Astrocyte (in vitro differentiated cells and primary cell): ENCODE results near the gene HMCN2. TPM values are rescaled to one million over a fixed set of nuclear protein-coding genes. Genes with fewer than 3 reads are reported as not detected.

Experiments
- DNase-seq: peaks from one replicate; pipeline ENCODE4 v3.0.0-alpha.2; 2010; ENCODE audit warnings: low read depth
- FAIRE-seq: peaks from 2 replicates; lab custom pipeline; 2011; peaks lifted over from hg19 to GRCh38; lab: Jason Lieb, UNC
- H2AFZ ChIP-seq: 2 replicates; pipeline ENCODE4 v1.6.0; 2012; ENCODE audit warnings: low read depth, low read length, inconsistent platforms
- H3K27ac ChIP-seq: 2 replicates; pipeline ENCODE4 v1.5.1; 2011; ENCODE audit warnings: low read depth, low read length, inconsistent platforms
- H3K27me3 ChIP-seq: 2 replicates; pipeline ENCODE4 v1.6.0; 2011; ENCODE audit warnings: low read length, inconsistent platforms; ENCODE audit not compliant: insufficient read depth
- H3K36me3 ChIP-seq: 2 replicates; pipeline ENCODE4 v1.5.1; 2011; ENCODE audit warnings: low read length, inconsistent platforms; ENCODE audit not compliant: insufficient read depth
- H3K4me1 ChIP-seq: 2 replicates; pipeline ENCODE4 v1.5.1; 2011; ENCODE audit warnings: low read length, inconsistent platforms; ENCODE audit not compliant: insufficient read depth
- H3K4me2 ChIP-seq: 2 replicates; pipeline ENCODE4 v1.6.0; 2012; ENCODE audit warnings: low read length, inconsistent platforms
- H3K4me3 ChIP-seq: 2 replicates; pipeline ENCODE4 v1.5.1; 2011; ENCODE audit warnings: low read depth, mild to moderate bottlenecking, low read length, inconsistent platforms; ENCODE audit not compliant: insufficient read depth
- H3K79me2 ChIP-seq: 2 replicates; pipeline ENCODE4 v1.6.0; 2012; ENCODE audit warnings: mild to moderate bottlenecking, low read length, inconsistent platforms; ENCODE audit not compliant: insufficient read depth
- H3K9ac ChIP-seq: 2 replicates; pipeline ENCODE4 v1.6.0; 2012; ENCODE audit warnings: mild to moderate bottlenecking, low read length, inconsistent platforms
- H3K9me3 ChIP-seq: 2 replicates; pipeline ENCODE4 v1.5.1; 2012; ENCODE audit warnings: low read depth, mild to moderate bottlenecking, low read length, inconsistent platforms; ENCODE audit not compliant: insufficient read depth
- H4K20me1 ChIP-seq: 2 replicates; pipeline ENCODE4 v1.6.0; 2012; ENCODE audit warnings: low read length, inconsistent platforms; ENCODE audit not compliant: insufficient read depth
- H3K27ac Mint-ChIP-seq: one replicate; pipeline ENCODE4 v1.8.0; 2021; ENCODE audit warnings: mild to moderate bottlenecking, mixed read lengths; ENCODE audit not compliant: unreplicated experiment
- H3K27me3 Mint-ChIP-seq: one replicate; pipeline ENCODE4 v1.8.0; 2021; ENCODE audit warnings: low read depth, mixed read lengths; ENCODE audit not compliant: unreplicated experiment
- H3K36me3 Mint-ChIP-seq: one replicate; pipeline ENCODE4 v1.8.0; 2021; ENCODE audit warnings: low read depth, mixed read lengths; ENCODE audit not compliant: unreplicated experiment
- H3K4me1 Mint-ChIP-seq: one replicate; pipeline ENCODE4 v1.8.0; 2021; ENCODE audit warnings: low read depth, mixed read lengths; ENCODE audit not compliant: unreplicated experiment
- H3K4me3 Mint-ChIP-seq: one replicate; pipeline ENCODE4 v1.8.0; 2021; ENCODE audit warnings: mild to moderate bottlenecking, moderate library complexity, mixed read lengths; ENCODE audit not compliant: unreplicated experiment
- H3K9me3 Mint-ChIP-seq: one replicate; pipeline ENCODE4 v1.8.0; 2021; ENCODE audit warnings: mild to moderate bottlenecking, mixed read lengths; ENCODE audit not compliant: unreplicated experiment
- CTCF ChIP-seq: IDR thresholded peaks from 2 replicates; pipeline ENCODE4 v1.5.1; 2011; ENCODE audit warnings: low read depth, mild to moderate bottlenecking, inconsistent platforms, low read length, moderate library complexity; ENCODE audit not compliant: insufficient read depth
- EZH2 ChIP-seq: IDR thresholded peaks from 2 replicates; pipeline ENCODE4 v1.6.1; 2012; ENCODE audit warnings: mild to moderate bottlenecking, low read length, inconsistent platforms; ENCODE audit not compliant: insufficient read depth
- total RNA-seq: library from RNA; stranded (reverse); gene quantifications from 2 replicates; pipeline ENCODE4 v1.2.1, GENCODE V29; 2021

The HMCN2 gene
- total RNA-seq, 1 donor from 2014 or later, result 1.6 TPM

GRCh38 chr9:130220352-130220751 is 45.2 kb upstream of the HMCN2 start:
- H3K9me3 ChIP-seq, result no peaks in the 10 kb centered on the region
- no peak overlapping the region for H3K27ac ChIP-seq
- peaks cover 42% of the 10 kb centered on the region for H4K20me1 ChIP-seq
- H2AFZ ChIP-seq, result no peak overlapping the region
- DNase-seq, result no peak
- H3K9me3 Mint-ChIP-seq, result no peaks in the 10 kb centered on the region
- H3K36me3 Mint-ChIP-seq, result peaks cover 6% of the 10 kb centered on the region
- no peak overlapping the region for H3K9ac ChIP-seq
- H3K4me1 ChIP-seq, result peaks cover 8% of the 10 kb centered on the region
- no peaks in the 10 kb centered on the region for H3K27me3 Mint-ChIP-seq
- peaks cover 32% of the 10 kb centered on the region for H3K79me2 ChIP-seq
- peaks cover 13% of the 10 kb centered on the region for H3K4me1 Mint-ChIP-seq
- no peaks in the 10 kb centered on the region for H3K27me3 ChIP-seq
- TF ChIP-seq CTCF (no peak), EZH2 (no peak)
- H3K4me3 ChIP-seq, result no peak overlapping the region
- H3K27ac Mint-ChIP-seq, result no peak overlapping the region
- no peak overlapping the region for H3K4me3 Mint-ChIP-seq
- H3K4me2 ChIP-seq, result no peak overlapping the region
- H3K36me3 ChIP-seq, result peaks cover 4% of the 10 kb centered on the region
- FAIRE-seq, result no peak

- DNase-seq (no peak), FAIRE-seq (no peak)
- no peak overlapping the region for H3K9ac ChIP-seq
- peaks cover 12% of the 10 kb centered on the region for H3K79me2 ChIP-seq
- peaks cover 18% of the 10 kb centered on the region for H3K36me3 ChIP-seq
- no peaks in the 10 kb centered on the region for H3K27me3 ChIP-seq
- H3K27me3 Mint-ChIP-seq, result no peaks in the 10 kb centered on the region
- no peak overlapping the region for H3K27ac Mint-ChIP-seq
- TF ChIP-seq CTCF (no peak), EZH2 (no peak)
- no peak overlapping the region for H2AFZ ChIP-seq
- H3K9me3 ChIP-seq, result peaks cover 4% of the 10 kb centered on the region
- H3K27ac ChIP-seq, result no peak overlapping the region
- H3K36me3 Mint-ChIP-seq, result peaks cover 22% of the 10 kb centered on the region
- no peak overlapping the region for H3K4me3 ChIP-seq
- H3K4me2 ChIP-seq, result no peak overlapping the region
- peaks cover 4% of the 10 kb centered on the region for H3K4me1 Mint-ChIP-seq
- peaks cover 22% of the 10 kb centered on the region for H4K20me1 ChIP-seq
- no peaks in the 10 kb centered on the region for H3K4me1 ChIP-seq
- no peaks in the 10 kb centered on the region for H3K9me3 Mint-ChIP-seq
- no peak overlapping the region for H3K4me3 Mint-ChIP-seq
Observed at GRCh38 chr9:130222833-130223232, 42.7 kb upstream of the HMCN2 start.

GRCh38 chr9:130225071-130225470 is 40.5 kb upstream of the HMCN2 start:
- H3K27ac Mint-ChIP-seq, result no peak overlapping the region
- Histone ChIP-seq H3K9me3 (peaks cover 6% of the 10 kb centered on the region), H3K4me3 (no peak overlapping the region), H3K27me3 (no peaks in the 10 kb centered on the region), H4K20me1 (peaks cover 3% of the 10 kb centered on the region), H3K36me3 (peaks cover 23% of the 10 kb centered on the region), H3K9ac (no peak overlapping the region), H2AFZ (no peak overlapping the region), H3K4me2 (no peak overlapping the region), H3K4me1 (no peaks in the 10 kb centered on the region), H3K79me2 (peaks cover 3% of the 10 kb centered on the region), H3K27ac (no peak overlapping the region)
- DNase-seq, result no peak
- FAIRE-seq, result no peak
- TF ChIP-seq EZH2 (no peak), CTCF (no peak)
- H3K4me3 Mint-ChIP-seq, result no peak overlapping the region
- H3K4me1 Mint-ChIP-seq, result peaks cover 4% of the 10 kb centered on the region
- no peaks in the 10 kb centered on the region for H3K9me3 Mint-ChIP-seq
- H3K27me3 Mint-ChIP-seq, result no peaks in the 10 kb centered on the region
- H3K36me3 Mint-ChIP-seq, result peaks cover 31% of the 10 kb centered on the region
